Naive B cell (primary cell): ENCODE data around the gene CAMK4. TPM values are rescaled to one million over a fixed set of nuclear protein-coding genes. Genes with fewer than 3 reads are reported as not detected.
A peak's percentile ranks its signal among the peaks of the same experiment; 100 is the strongest.

ENCODE experiments used
- ATAC-seq, 2 donors: fragments of 150-1000 bp; cut with Tn5 transposase; 2 replicates each; pipeline ENCODE4 v1.10.0; 2021; ENCODE audit warnings: low read depth in 2 of 2, mild to moderate bottlenecking in 2 of 2, moderate library complexity in 2 of 2
- DNase-seq: peaks from one replicate; pipeline ENCODE4 v3.0.0; 2022
- H3K27ac Mint-ChIP-seq, 6 donors: one replicate each; pipeline ENCODE4 v1.8.0; 2020 to 2022; ENCODE audit warnings: mild to moderate bottlenecking in 6 of 6, mixed read lengths in 6 of 6, moderate library complexity in 5 of 6, inconsistent platforms in 2 of 6
- H3K27me3 Mint-ChIP-seq, 3 donors: one replicate each; pipeline ENCODE4 v1.8.0; 2021 to 2022; ENCODE audit warnings: mixed read lengths in 3 of 3, mild to moderate bottlenecking in 1 of 3
- H3K36me3 Mint-ChIP-seq, 2 donors: one replicate each; pipeline ENCODE4 v1.8.0; 2020 to 2022; ENCODE audit warnings: mixed read lengths in 2 of 2, inconsistent platforms in 1 of 2, mild to moderate bottlenecking in 1 of 2
- H3K4me1 Mint-ChIP-seq, 3 donors: one replicate each; pipeline ENCODE4 v1.8.0; 2020 to 2022; ENCODE audit warnings: mixed read lengths in 3 of 3, inconsistent platforms in 1 of 3, mild to moderate bottlenecking in 1 of 3, moderate library complexity in 1 of 3
- H3K4me3 Mint-ChIP-seq, 8 donors: one replicate each; pipeline ENCODE4 v1.8.0; 2020 to 2022; ENCODE audit warnings: mild to moderate bottlenecking in 8 of 8, mixed read lengths in 8 of 8, moderate library complexity in 8 of 8, inconsistent platforms in 2 of 8
- H3K9me3 Mint-ChIP-seq, 7 donors: one replicate each; pipeline ENCODE4 v1.8.0; 2020 to 2022; ENCODE audit warnings: mixed read lengths in 7 of 7, mild to moderate bottlenecking in 5 of 7, inconsistent platforms in 2 of 7, moderate library complexity in 1 of 7
- polyA plus RNA-seq, 6 donors: library from polyadenylated mRNA; unstranded; fragments of 300-500 nt; fragmentation: Illumina TruSeq; gene quantifications; one replicate each; pipeline ENCODE4 v1.2.3, GENCODE V29; 2021; ENCODE audit warnings: low read depth in 6 of 6

Gene CAMK4
- polyA plus RNA-seq, 6 donors from 2014 or later, result 0.13 to 0.97 (median 0.59) TPM

DNA sequence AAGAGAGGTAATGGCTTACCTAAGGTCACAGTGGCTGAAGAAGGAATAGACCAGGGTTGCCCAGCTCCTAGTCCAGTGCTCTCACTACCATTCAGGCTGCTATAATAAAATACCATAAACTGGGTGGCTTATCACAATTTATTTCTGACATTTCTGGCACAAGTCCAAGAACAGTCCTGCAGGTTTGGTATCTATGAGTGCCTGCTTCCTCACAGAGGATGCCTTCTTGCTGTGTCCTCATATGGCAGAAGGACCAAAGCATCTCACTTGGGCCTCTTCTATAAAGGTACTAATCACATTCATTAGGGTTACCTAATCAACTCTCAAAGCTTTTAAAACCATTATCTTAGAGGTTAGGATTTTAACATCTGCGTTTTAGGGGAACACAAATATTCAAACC, 271.0 kb downstream of the CAMK4 start:
- peaks cover 0 to 6% (median 0%) of the 10 kb centered on the region in 3 donors for H3K4me1 Mint-ChIP-seq
- DNase-seq, result no peak
- H3K27ac Mint-ChIP-seq, result peak overlapping the region in 1 of 6 donors; percentile 65

DNA sequence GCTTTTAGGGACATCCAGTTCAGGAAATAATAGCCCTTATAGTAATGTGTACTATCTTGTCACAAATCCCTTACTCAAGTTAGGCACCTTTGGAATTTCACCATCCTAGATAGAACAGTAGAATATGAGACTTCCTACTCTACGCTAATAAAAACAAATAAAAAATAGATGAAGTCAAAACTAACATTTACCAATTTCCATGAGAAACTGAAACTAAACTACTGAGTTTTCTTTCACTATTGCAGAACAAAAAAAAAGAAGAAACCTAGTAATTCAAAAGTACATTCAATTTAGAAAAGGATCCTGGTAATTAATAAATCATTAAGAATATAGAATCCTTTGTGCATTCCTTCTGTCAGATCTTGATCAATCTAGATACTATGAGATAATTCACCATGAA, 274.2 kb downstream of the CAMK4 start:
- H3K36me3 Mint-ChIP-seq, result peaks cover 7 to 15% of the 10 kb centered on the region in 2 donors
- H3K27me3 Mint-ChIP-seq, result no peaks in the 10 kb centered on the region
- peaks cover 0 to 6% (median 0%) of the 10 kb centered on the region in 3 donors for H3K4me1 Mint-ChIP-seq
- no peaks in the 10 kb centered on the region for H3K9me3 Mint-ChIP-seq
- ATAC-seq (no peak), DNase-seq (no peak)
- H3K27ac Mint-ChIP-seq, result no peak overlapping the region
- no peak overlapping the region for H3K4me3 Mint-ChIP-seq

More for the DNA sequence above, 271.0 kb downstream of the CAMK4 start:
- Mint-ChIP-seq H3K27me3 (no peaks in the 10 kb centered on the region), H3K4me3 (no peak overlapping the region), H3K9me3 (no peaks in the 10 kb centered on the region), H3K36me3 (peaks cover 0 to 10% of the 10 kb centered on the region in 2 donors)
- no peak for ATAC-seq

DNA sequence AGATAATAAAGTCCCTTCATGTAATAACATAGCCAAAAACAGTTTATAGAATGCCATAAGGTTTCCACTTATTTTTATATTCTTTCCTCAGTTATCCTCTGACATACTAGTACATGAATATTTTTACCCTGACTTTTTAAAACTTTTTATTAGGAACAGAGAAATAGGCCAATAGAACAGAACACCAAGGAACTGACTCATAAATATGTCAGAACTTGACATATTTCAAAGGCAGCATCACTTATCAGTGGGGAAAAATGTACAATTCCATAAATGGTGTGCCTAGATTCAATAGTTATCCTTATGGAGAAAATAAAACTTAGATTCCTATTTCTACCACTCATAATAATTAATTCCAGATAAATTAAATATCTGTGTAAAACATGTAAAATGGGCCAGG, 278.8 kb downstream of the CAMK4 start:
- DNase-seq, result no peak
- no peaks in the 10 kb centered on the region for H3K9me3 Mint-ChIP-seq
- H3K27ac Mint-ChIP-seq, result no peak overlapping the region

DNA sequence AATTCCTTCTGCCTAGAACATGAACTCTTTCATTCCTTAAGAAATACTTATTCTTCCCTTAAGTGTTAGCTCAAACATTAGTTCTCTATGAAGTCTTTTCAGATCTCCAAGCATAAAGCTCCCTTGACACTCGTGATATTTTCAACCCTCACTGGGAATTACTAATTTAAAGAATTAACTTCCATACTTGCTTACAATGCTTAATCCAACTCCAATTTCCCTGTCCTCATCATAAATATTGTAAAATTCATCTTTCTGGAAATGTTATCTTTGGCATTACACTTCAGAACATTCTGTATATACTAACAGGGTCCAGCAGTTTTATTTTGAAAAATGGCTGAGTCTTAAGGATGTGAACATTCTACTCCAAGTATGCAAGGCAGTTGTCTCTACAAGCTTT, 280.9 kb downstream of the CAMK4 start:
- Mint-ChIP-seq H3K27ac (no peak overlapping the region), H3K4me1 (peaks cover 5 to 21% (median 14%) of the 10 kb centered on the region in 3 donors), H3K27me3 (no peaks in the 10 kb centered on the region), H3K36me3 (peaks cover 6 to 7% of the 10 kb centered on the region in 2 donors), H3K4me3 (no peak overlapping the region), H3K9me3 (no peaks in the 10 kb centered on the region)
- ATAC-seq (no peak), DNase-seq (no peak)

More for the DNA sequence above, 278.8 kb downstream of the CAMK4 start:
- no peak for ATAC-seq
- Mint-ChIP-seq H3K27me3 (no peaks in the 10 kb centered on the region), H3K36me3 (peaks cover 7 to 10% of the 10 kb centered on the region in 2 donors), H3K4me1 (peaks cover 0 to 9% (median 6%) of the 10 kb centered on the region in 3 donors), H3K4me3 (no peak overlapping the region)

DNA sequence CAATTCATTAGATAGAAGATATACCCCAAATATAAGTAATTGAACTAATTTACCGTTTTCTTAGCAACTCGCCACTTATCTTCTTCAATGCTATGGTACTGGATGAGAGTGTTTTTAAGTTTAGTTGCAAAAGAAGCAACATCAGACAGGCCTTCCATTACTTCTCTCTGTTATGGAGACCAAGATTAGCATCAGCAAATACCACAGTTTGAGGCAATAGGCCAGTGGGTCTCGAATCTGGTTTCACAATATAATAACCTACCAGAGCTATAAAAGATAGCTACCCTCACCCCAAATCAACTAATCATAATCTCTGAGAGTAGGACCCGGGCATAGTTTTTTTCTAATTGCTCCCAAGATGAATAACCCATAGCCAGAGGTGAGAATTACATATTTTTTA, 283.1 kb downstream of the CAMK4 start:
- ATAC-seq (no peak), DNase-seq (no peak)
- H3K4me1 Mint-ChIP-seq, result peaks cover 5 to 39% (median 29%) of the 10 kb centered on the region in 3 donors
- no peak overlapping the region for H3K4me3 Mint-ChIP-seq
- peak overlapping the region in 1 of 6 donors; percentile 54 for H3K27ac Mint-ChIP-seq
- H3K9me3 Mint-ChIP-seq, result no peaks in the 10 kb centered on the region
- no peaks in the 10 kb centered on the region for H3K36me3 Mint-ChIP-seq
- H3K27me3 Mint-ChIP-seq, result no peaks in the 10 kb centered on the region

DNA sequence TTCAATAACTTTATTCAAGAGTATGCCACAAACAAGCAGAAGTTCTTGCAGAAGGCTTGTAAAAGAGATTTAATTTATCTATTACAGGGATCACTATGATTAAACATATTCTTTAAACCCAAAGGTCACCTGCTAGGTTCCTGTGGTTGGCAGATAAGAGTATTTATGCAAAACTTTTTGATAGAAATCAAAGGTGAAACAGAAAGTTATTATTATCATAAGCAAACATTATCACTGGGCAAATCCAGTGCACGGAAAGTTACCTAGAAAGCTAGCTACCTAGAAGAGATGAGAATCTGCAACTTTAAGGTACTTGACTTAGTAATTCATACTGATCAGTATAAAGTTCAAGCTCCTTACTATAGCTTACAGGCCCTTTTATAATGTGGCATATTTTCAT, 284.9 kb downstream of the CAMK4 start:
- H3K9me3 Mint-ChIP-seq, result no peaks in the 10 kb centered on the region
- peak overlapping the region in 1 of 6 donors; percentile 84 for H3K27ac Mint-ChIP-seq
- ATAC-seq, result no peak
- H3K4me3 Mint-ChIP-seq, result peak overlapping the region in 1 of 8 donors; percentile 62
- H3K4me1 Mint-ChIP-seq, result peaks cover 5 to 49% (median 37%) of the 10 kb centered on the region in 3 donors
- DNase-seq, result no peak
- H3K36me3 Mint-ChIP-seq, result no peaks in the 10 kb centered on the region
- no peaks in the 10 kb centered on the region for H3K27me3 Mint-ChIP-seq

DNA sequence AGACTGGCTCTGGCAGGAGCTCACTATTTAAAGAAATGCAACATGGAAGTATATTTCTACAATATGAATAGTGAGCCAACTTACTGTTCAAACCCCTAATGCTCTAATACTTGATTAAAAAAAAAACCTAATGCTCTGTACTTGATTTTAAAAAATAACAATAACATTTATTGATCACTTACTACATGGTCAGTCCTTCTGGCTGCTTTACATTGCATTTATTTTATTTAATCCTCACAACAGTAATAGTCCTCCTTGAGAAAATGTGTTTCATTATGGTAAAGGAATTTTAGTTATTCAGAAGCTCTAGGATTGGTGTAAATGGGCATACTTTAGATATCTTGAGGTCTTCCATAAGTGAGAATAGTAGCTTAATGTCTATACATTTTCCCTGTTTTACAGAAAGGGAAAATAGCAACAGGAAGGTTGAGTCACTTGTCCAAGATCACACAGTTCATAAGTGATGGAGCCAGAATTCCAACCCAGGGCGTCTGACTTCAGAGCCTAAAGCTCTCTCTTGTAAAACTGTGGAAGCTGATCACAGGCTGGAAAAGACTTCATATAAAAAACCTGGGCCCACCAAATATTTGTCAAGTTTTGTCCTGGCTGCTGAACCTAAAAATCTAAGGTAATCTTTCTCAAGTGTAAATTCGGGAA, 287.1 kb downstream of the CAMK4 start:
- Mint-ChIP-seq H3K4me3 (peak overlapping the region; percentile 96 to 100 (median 99)), H3K36me3 (no peaks in the 10 kb centered on the region), H3K4me1 (peaks cover 5 to 49% (median 37%) of the 10 kb centered on the region in 3 donors), H3K27ac (peak overlapping the region; percentile 93 to 99 (median 98)), H3K27me3 (no peaks in the 10 kb centered on the region), H3K9me3 (no peaks in the 10 kb centered on the region)
- DNase-seq, result no peak
- ATAC-seq, result no peak

DNA sequence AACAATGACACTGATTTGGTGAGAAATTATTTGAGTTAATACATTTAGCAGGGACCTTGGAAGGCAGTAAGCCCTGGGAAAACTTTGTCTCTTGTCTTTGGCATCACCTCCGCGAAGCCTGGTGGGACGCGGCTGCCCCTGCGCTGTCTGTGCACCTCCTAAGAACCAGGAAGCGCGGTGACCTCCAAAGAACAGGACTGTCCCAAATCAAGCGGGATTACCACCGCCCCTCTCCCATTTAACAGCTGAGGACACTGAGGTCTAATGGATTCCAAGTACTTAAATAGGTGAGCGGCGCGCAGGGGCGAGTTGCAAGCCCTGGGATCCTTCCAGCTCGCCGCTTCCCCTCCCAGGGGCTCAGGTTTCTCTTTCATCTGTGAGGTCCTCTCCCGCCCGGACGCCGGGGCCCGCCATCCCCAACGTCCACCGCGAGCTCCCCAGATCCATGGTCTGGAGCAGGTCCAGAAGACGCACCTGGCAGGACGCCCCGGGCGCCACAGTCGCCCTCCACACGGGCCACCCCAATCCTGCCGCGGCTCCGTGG, 287.7 kb downstream of the CAMK4 start:
- DNase-seq (no peak), ATAC-seq (peak; percentile 0 to 8)
- peaks cover 5 to 49% (median 37%) of the 10 kb centered on the region in 3 donors for H3K4me1 Mint-ChIP-seq
- H3K36me3 Mint-ChIP-seq, result no peaks in the 10 kb centered on the region
- H3K4me3 Mint-ChIP-seq, result peak overlapping the region; percentile 96 to 100 (median 99)
- no peaks in the 10 kb centered on the region for H3K27me3 Mint-ChIP-seq
- H3K27ac Mint-ChIP-seq, result peak overlapping the region; percentile 93 to 99 (median 98)
- H3K9me3 Mint-ChIP-seq, result no peaks in the 10 kb centered on the region

DNA sequence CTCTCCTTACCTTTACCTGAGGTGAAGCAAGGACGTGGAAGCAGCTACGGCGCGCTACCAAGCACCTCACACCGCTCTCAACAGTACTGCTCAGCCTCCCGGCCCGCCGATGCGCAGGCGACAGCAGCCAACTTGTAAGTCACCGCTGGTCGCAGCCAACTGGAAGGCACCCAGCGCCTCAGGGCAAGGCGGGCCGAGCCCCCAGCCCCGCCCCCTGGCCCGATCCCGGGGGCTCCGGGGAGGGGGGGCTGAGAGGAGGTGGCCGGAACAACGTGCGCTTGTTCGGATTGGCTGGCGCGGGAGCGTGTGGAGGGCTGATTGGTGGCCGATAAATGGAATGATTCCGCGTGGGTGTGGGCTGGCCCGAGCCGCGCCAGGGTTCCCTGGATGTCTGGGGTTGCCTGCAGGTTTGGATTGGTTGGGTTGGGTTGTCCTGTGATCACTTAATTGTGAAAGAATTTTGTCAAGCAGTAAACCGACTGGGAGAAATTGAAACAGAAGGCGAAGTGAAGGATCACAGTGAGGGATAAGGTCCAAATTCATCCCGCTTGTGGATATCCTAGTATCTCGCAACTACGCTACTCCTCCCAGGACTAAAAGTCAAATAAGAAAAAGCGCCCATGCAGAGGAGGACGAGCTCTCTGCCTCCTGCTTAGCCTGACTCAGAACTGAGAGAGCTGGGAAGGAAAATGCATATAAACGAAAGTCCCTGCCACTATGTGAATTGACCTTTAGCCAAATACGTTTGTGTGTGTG, 288.4 kb downstream of the CAMK4 start, which contains the start of gene STARD4:
Gene STARD4 (minus strand): TSS at position 161 of the 756 bp plus-strand sequence. CDS start 5,102 bp downstream, outside the sequence.
- Mint-ChIP-seq H3K27ac (peak within 1 kb of the TSS; percentile 93 to 99 (median 98)), H3K9me3 (no peaks in the 10 kb centered on the region), H3K36me3 (no peaks in the 10 kb centered on the region), H3K27me3 (no peaks in the 10 kb centered on the region), H3K4me3 (peak within 1 kb of the TSS; percentile 96 to 100 (median 99)), H3K4me1 (peaks cover 5 to 44% (median 37%) of the 10 kb centered on the region in 3 donors)
- DNase-seq, result peak; percentile 94
- ATAC-seq, result peak; percentile 93

DNA sequence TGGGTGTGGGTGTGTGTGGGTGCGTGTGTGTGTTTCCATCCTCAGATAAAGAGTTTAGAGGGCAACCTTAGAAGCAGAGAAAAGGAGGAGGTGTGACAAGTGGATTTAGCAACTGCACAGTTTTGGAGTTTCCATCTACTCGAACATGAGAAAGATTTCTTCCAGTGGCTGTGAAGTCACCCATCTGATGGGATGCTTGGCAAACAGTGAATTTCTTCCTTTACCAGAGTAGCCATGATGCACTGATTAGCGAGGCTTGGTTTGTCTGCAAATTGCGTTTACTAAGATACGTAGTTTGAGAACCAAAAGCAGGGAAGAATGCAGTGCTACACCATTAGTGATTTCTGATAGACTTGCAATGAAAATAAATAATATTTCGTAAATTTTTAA, 288.9 kb downstream of the CAMK4 start:
- H3K36me3 Mint-ChIP-seq, result no peaks in the 10 kb centered on the region
- H3K27ac Mint-ChIP-seq, result peak overlapping the region; percentile 93 to 99 (median 98)
- peak overlapping the region; percentile 96 to 100 (median 99) for H3K4me3 Mint-ChIP-seq
- H3K4me1 Mint-ChIP-seq, result peaks cover 5 to 40% (median 39%) of the 10 kb centered on the region in 3 donors
- no peaks in the 10 kb centered on the region for H3K9me3 Mint-ChIP-seq
- no peaks in the 10 kb centered on the region for H3K27me3 Mint-ChIP-seq
- no peak for DNase-seq
- no peak for ATAC-seq

DNA sequence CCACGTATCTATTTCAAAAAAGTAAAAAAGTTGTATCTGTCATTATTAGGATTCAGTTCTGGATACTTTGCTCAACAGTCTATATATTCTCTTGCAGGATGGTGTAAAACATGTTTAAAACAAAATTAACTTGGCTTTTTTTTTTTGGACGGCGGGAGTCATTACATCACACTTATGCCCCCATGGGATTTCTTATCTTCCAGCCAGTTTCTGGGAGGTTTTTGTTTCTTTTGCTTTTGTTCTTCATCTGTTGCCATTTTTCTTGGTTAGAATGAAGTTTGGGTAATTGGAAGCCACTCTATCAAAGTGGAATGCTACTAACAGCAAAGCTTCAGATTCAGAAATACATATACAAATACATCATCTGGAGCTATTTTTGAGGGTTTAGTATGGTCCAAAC, 289.9 kb downstream of the CAMK4 start:
- no peaks in the 10 kb centered on the region for H3K27me3 Mint-ChIP-seq
- no peaks in the 10 kb centered on the region for H3K36me3 Mint-ChIP-seq
- no peaks in the 10 kb centered on the region for H3K9me3 Mint-ChIP-seq
- ATAC-seq (no peak), DNase-seq (no peak)
- H3K27ac Mint-ChIP-seq, result no peak overlapping the region
- H3K4me1 Mint-ChIP-seq, result peaks cover 5 to 40% (median 37%) of the 10 kb centered on the region in 3 donors
- H3K4me3 Mint-ChIP-seq, result peak overlapping the region in 5 of 8 donors; percentile 6 to 99 (median 16)

DNA sequence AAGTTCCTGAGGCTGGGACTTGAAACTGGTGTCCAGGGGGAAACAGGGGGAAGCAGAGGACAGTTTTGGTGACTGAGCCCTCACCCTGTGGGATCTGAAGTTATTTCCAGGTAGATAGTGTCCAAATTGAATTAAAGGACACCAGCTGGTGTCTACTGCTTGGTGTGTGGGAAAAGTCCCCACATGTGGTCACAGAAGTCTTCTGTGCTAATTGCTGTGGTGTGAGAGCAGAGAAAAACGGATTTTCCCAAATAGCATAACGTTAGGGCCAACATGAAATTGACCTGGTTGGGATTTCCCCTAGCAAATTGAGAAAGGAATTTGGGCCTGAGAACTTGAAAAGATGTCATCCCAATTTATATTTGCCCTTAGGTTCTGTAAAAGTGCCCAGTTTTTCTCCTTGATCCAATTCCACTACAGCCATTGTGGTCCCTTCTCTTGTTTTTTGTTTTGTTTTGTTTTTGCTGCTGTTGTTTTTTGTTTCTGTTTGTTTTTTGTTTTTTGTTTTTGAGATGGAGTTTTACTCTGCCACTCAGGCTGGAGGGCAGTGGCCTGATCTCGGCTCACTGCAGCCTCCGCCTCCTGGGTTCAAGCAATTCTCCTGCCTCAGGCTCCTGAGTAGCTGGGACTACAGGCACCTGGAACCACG, 293.8 kb downstream of the CAMK4 start:
- Mint-ChIP-seq H3K27me3 (no peaks in the 10 kb centered on the region), H3K4me1 (peaks cover 0 to 8% (median 8%) of the 10 kb centered on the region in 3 donors), H3K4me3 (no peak overlapping the region), H3K27ac (peak overlapping the region in 1 of 6 donors; percentile 43), H3K36me3 (no peaks in the 10 kb centered on the region), H3K9me3 (no peaks in the 10 kb centered on the region)
- ATAC-seq (no peak), DNase-seq (no peak)

DNA sequence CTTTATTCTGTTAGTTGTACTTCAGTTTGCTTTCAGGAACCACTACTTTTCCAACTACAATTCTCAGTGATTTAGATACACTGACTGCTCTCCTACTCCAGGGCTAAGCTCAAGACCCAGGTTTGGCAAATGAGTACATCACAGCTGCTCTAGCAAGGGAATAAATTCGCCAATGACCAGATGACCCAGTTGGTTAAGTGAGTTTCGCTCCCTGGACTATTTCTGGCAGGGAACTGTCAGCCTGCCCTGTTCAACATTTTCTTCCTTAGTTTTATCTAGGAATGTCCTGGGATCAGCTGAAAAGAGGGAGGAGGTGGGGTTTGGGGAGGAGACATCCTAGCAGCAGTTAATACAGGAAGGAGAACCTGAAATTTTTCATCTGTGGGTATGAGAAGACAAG, 294.6 kb downstream of the CAMK4 start:
- Mint-ChIP-seq H3K4me1 (peaks cover 0 to 5% (median 5%) of the 10 kb centered on the region in 3 donors), H3K36me3 (no peaks in the 10 kb centered on the region), H3K9me3 (no peaks in the 10 kb centered on the region), H3K4me3 (no peak overlapping the region), H3K27ac (no peak overlapping the region), H3K27me3 (no peaks in the 10 kb centered on the region)
- DNase-seq, result no peak
- no peak for ATAC-seq
